Raji (cell line): ENCODE data around the gene CRX.
"Not testable (repeated sequence)": the region's sequence is repeated elsewhere in the genome, so short reads cannot be mapped to it uniquely, and the experiment has no call there.

Source experiments
- POLR2A ChIP-seq: IDR thresholded peaks from 2 replicates; pipeline ENCODE4 v1.6.1; 2011; ENCODE audit warnings: low read depth, low read length, control low read depth; ENCODE audit not compliant: insufficient read depth

Gene CRX

DNA sequence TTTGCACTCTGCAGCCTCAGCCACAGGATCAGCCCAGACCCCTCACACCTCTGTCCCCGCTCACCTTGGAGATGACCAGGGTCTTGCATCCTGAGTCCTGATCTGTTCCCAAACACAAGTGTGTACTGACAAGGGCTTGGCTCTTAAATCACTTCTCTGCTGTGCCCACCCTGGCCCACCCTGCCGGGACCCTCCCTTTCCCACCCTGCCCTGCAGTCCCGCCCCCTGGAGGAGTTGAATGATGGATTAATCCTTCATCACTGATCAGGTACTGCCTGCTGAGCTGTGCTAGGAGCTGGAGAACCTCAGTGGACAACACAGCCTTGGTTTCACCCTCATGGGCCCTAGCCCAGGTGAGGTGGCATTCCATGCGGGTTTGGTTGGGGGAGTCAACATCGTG, 17.3 kb upstream of the CRX start, which contains the start of gene TPRX1:
TPRX1 (minus strand) TSS at position 101 of the 400 bp plus-strand sequence; CDS start at position 89, 12 bp downstream.
- not testable (repeated sequence) for TF ChIP-seq POLR2A

- TF ChIP-seq POLR2A = no peak
Measured at GRCh38 chr19:47805313-47805712, 16.4 kb upstream of the CRX start.

- TF ChIP-seq POLR2A = no peak
Measured at GRCh38 chr19:47806435-47806834, 15.3 kb upstream of the CRX start.

GRCh38 chr19:47813304-47813994, 8.3 kb upstream of the CRX start:
- no peak for TF ChIP-seq POLR2A

- TF ChIP-seq POLR2A = no peak
Measured at GRCh38 chr19:47813995-47814328, 7.8 kb upstream of the CRX start.

DNA sequence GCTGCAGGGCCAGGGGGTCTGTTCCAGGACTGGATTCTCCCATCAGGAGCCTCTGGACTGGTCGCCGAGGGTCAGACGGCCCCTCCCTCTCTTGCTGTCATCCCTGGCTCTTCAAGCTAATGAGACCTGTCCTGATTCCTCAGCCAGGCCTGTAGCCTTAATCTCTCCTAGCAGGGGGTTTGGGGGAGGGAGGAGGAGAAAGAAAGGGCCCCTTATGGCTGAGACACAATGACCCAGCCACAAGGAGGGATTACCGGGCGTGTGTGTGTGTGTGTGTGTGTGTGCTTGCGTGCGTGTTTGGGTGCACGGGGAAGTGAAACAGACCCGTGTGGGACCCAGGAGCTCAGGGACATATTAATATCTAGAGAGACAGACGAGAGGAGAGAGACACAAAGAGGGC, 1.9 kb upstream of the CRX start:
- TF ChIP-seq POLR2A = no peak

DNA sequence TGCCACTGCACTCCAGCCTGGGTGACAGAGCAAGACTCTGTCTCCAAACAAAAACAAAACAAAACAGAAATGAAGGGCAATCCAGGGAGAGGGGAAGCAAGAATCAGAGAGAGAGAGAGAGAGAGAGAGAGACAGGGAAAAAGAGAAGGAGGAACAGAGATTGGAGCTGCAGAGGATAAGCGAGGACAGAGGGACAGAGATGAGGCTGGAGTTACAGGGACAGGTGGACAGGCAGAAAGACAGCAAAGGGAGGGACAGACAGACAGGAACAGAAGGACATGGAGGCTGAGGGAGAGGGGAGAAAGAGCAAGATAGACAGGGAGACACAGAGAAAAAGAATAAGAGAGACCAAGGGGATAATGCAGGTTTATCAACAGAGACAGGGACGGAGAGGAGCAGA, 1.3 kb upstream of the CRX start:
- no peak for TF ChIP-seq POLR2A

GRCh38 chr19:47824396-47824795, 2.7 kb downstream of the CRX start:
- no peak for TF ChIP-seq POLR2A

- TF ChIP-seq POLR2A = no peak
Measured at GRCh38 chr19:47826800-47827199, 5.1 kb downstream of the CRX start.

GRCh38 chr19:47832723-47833122, 11.0 kb downstream of the CRX start:
- no peak for TF ChIP-seq POLR2A

DNA sequence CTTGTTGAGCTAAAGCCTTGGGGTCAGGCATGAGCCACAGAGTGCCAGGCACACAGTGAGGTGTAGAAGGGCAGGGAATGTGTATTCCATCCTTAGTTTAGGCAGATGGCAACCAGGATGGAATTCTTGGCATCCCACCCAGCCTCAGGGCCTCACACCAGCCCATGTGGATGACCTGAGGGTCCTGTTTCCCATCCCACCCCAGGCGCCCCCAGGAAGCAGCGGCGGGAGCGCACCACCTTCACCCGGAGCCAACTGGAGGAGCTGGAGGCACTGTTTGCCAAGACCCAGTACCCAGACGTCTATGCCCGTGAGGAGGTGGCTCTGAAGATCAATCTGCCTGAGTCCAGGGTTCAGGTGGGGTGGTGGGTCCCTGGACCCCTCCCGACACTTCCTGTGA, 14.3 kb downstream of the CRX start:
- TF ChIP-seq POLR2A = no peak

DNA sequence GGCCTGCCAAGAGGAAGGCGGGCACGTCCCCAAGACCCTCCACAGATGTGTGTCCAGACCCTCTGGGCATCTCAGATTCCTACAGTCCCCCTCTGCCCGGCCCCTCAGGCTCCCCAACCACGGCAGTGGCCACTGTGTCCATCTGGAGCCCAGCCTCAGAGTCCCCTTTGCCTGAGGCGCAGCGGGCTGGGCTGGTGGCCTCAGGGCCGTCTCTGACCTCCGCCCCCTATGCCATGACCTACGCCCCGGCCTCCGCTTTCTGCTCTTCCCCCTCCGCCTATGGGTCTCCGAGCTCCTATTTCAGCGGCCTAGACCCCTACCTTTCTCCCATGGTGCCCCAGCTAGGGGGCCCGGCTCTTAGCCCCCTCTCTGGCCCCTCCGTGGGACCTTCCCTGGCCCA, 17.7 kb downstream of the CRX start:
- no peak for TF ChIP-seq POLR2A

DNA sequence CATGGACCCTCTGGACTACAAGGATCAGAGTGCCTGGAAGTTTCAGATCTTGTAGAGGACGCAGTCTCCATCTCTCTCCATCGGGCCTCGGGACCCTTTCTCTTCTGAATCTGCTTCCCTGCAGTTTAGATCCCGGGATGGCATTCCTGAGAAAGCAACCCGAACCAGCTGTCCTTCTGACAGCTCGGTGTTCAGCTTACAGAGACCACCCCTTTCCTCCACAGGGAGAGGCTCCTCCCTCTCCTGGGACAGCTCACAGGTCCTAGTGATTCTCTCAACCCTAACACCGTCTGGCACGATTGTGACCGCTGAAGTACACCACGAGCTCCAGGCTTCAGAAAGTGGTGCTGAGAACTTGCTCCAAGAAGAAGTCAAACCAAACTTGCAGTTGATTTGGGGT, 18.2 kb downstream of the CRX start:
- no peak for TF ChIP-seq POLR2A

GRCh38 chr19:47842941-47843340, 21.2 kb downstream of the CRX start:
- no peak for TF ChIP-seq POLR2A

DNA sequence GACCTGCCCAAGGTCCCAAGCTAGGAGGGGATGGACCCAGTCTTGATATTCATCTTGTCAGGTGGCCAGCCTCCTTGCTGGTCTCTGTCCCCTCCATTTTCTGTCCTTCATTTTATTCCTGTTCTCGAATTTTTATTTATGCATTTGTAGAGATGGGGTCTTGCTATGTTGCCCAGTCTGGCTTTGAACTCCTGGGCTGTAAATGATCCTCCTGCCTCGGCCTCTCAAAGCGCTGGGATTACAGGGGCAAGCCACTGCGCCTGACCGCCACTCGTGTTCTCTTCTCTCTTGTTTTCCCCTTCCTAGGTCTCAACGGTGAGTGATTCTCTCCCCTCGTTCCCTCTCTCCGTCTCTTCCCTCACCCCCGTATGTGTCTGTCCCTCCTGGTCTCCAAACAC, 26.7 kb downstream of the CRX start:
- no peak for TF ChIP-seq POLR2A

- TF ChIP-seq POLR2A = no peak
Measured at GRCh38 chr19:47848823-47849473, 27.2 kb downstream of the CRX start.

DNA sequence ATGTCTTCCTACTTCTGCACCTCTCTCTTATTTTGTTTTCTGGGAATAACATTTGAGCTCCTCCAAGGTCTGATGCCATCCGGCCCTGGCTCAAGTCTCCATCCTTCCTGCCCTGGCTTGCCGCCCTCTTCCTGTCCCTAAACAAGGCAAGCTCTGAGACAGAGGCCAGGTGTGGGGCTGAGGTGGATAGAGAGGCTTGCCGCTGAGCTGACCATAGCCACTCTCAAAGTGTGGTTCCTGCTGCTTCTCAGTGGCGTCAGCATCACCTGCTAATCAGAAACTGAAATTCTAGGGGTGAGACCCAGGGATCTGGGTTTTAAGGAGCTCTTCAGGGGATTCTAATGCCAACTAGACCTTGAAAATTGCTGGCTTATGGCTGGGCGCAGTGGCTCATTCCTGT, 31.3 kb downstream of the CRX start:
- no peak for TF ChIP-seq POLR2A

DNA sequence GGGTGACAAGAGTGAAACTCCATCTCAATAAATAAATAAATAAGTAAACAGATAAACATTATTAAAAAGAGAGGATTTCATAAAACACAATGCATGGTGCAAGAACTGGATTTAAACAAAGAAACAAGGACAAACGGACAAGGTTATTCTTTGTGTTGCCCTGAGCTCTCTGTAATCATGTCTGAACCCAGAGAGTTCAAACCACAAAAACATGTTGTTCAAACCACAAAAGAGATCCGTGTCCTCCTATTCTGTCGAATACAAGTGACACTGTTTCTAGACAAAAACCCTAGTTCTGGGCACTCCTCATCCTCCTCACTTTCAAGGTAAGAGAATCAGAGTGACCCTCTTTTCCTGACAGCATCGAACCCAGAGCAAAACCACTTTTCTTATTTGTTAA, 32.7 kb downstream of the CRX start:
- TF ChIP-seq POLR2A = no peak
